ENCODE results near the gene CCDC187.

GRCh38 chr9:136324501-136325300, 20.8 kb upstream of the CCDC187 start:
- TF ChIP-seq CTCF (IDR thresholded peaks at IDR 0.05) (peak; percentile 25), EZH2 (IDR thresholded peaks at IDR 0.05) (no peak), EZH2phosphoT487 (IDR thresholded peaks at IDR 0.05) (no peak)
